ENCODE measurements around the gene FAM184B.
"Not testable (repeated sequence)": the region's sequence is repeated elsewhere in the genome, so short reads cannot be mapped to it uniquely, and the experiment has no call there.

FAM184B gene

GRCh38 chr4:17680559-17681280 is 100.7 kb downstream of the FAM184B start:
- no peak for DNase-seq

- DNase-seq: no peak
These were observed 111.0 kb downstream of the FAM184B start for GRCh38 chr4:17670423-17670822.

- no peak for DNase-seq
These were observed 113.7 kb downstream of the FAM184B start for GRCh38 chr4:17667653-17668201.

- no peak for DNase-seq
These were observed 114.2 kb downstream of the FAM184B start for GRCh38 chr4:17667253-17667652.

- no peak for DNase-seq
These were observed 115.6 kb downstream of the FAM184B start for GRCh38 chr4:17665852-17666251.

- DNase-seq: no peak
These were observed 116.1 kb downstream of the FAM184B start for GRCh38 chr4:17665346-17665745.

GRCh38 chr4:17664755-17665154 is 116.7 kb downstream of the FAM184B start:
- no peak for DNase-seq

GRCh38 chr4:17662694-17663093 is 118.7 kb downstream of the FAM184B start:
- DNase-seq: no peak

GRCh38 chr4:17659196-17659595 is 122.2 kb downstream of the FAM184B start:
- not testable (repeated sequence) for DNase-seq

- DNase-seq: no peak
These were observed 123.6 kb downstream of the FAM184B start for GRCh38 chr4:17657849-17658248.

- DNase-seq: no peak
These were observed 124.3 kb downstream of the FAM184B start for GRCh38 chr4:17657090-17657489.

- DNase-seq: no peak
These were observed 126.7 kb downstream of the FAM184B start for GRCh38 chr4:17654701-17655100.

- DNase-seq: no peak
These were observed 131.0 kb downstream of the FAM184B start for GRCh38 chr4:17650406-17650805.

- DNase-seq: no peak
These were observed 133.5 kb downstream of the FAM184B start for GRCh38 chr4:17647927-17648326.

GRCh38 chr4:17647176-17647806 is 134.1 kb downstream of the FAM184B start:
- DNase-seq: no peak

- no peak for DNase-seq
These were observed 134.7 kb downstream of the FAM184B start for GRCh38 chr4:17646693-17647092.

- DNase-seq: no peak
These were observed 139.0 kb downstream of the FAM184B start for GRCh38 chr4:17642398-17642783.

GRCh38 chr4:17639136-17639535 is 142.3 kb downstream of the FAM184B start:
- no peak for DNase-seq

- peak; percentile 31 for DNase-seq
These were observed 144.5 kb downstream of the FAM184B start for GRCh38 chr4:17636696-17637622.

- no peak for DNase-seq
These were observed 145.1 kb downstream of the FAM184B start for GRCh38 chr4:17636341-17636695.

GRCh38 chr4:17635056-17635455 is 146.4 kb downstream of the FAM184B start:
- no peak for DNase-seq

- no peak for DNase-seq
These were observed 147.8 kb downstream of the FAM184B start for GRCh38 chr4:17633600-17633999.

- no peak for DNase-seq
These were observed 151.2 kb downstream of the FAM184B start for GRCh38 chr4:17630228-17630627.
